Measurements from ENCODE around the gene PDE4D. TPM values are rescaled to one million over a fixed set of nuclear protein-coding genes. Genes with fewer than 3 reads are reported as not detected.

PDE4D gene
- total and polyA plus RNA-seq, 4 donors = 12.8 to 167 (median 44.5) TPM

- WGBS, 2 donors = 52 to 71% methylated on average over 3 of the region's 3 CpGs
- no peak overlapping the region for H3K4me3 ChIP-seq
- H3K9me3 ChIP-seq (ENCODE audit: control insufficient read depth in 4 of 4, insufficient read depth in 3 of 4, low read length in 3 of 4) = no peaks in the 10 kb centered on the region
- no peaks in the 10 kb centered on the region for H3K27me3 ChIP-seq (ENCODE audit: control insufficient read depth in 3 of 3, insufficient read depth in 3 of 3, low read length in 2 of 3)
- H3K9ac ChIP-seq (ENCODE audit: insufficient read depth in 1 of 2, low read length in 2 of 2) = no peak overlapping the region
- no peak for TF ChIP-seq CTCF (IDR thresholded peaks at IDR 0.05; ENCODE audit: control extremely low read depth, extremely low read depth)
- H3K27ac ChIP-seq (ENCODE audit: low read depth in 1 of 2, low read length in 1 of 2) = no peak overlapping the region
- ATAC-seq (ENCODE audit: insufficient read depth, low FRiP score) (no peak), DNase-seq (no peak)
- H3K4me1 ChIP-seq (ENCODE audit: control insufficient read depth in 5 of 5, insufficient read depth in 5 of 5, low read length in 5 of 5) = no peaks in the 10 kb centered on the region
- no peaks in the 10 kb centered on the region for H3K36me3 ChIP-seq (ENCODE audit: control insufficient read depth in 4 of 4, insufficient read depth in 4 of 4, low read length in 4 of 4)
Measured at GRCh38 chr5:58934629-58935097, 958.9 kb downstream of the PDE4D start.

GRCh38 chr5:58933891-58934628 is 959.5 kb downstream of the PDE4D start:
- Histone ChIP-seq H3K9ac (ENCODE audit: insufficient read depth in 1 of 2, low read length in 2 of 2) (no peak overlapping the region), H3K27me3 (ENCODE audit: control insufficient read depth in 3 of 3, insufficient read depth in 3 of 3, low read length in 2 of 3) (no peaks in the 10 kb centered on the region), H3K4me3 (no peak overlapping the region), H3K9me3 (ENCODE audit: control insufficient read depth in 4 of 4, insufficient read depth in 3 of 4, low read length in 3 of 4) (no peaks in the 10 kb centered on the region), H3K27ac (ENCODE audit: low read depth in 1 of 2, low read length in 1 of 2) (no peak overlapping the region), H3K4me1 (ENCODE audit: control insufficient read depth in 5 of 5, insufficient read depth in 5 of 5, low read length in 5 of 5) (no peaks in the 10 kb centered on the region), H3K36me3 (ENCODE audit: control insufficient read depth in 4 of 4, insufficient read depth in 4 of 4, low read length in 4 of 4) (no peaks in the 10 kb centered on the region)
- TF ChIP-seq CTCF (IDR thresholded peaks at IDR 0.05; ENCODE audit: control extremely low read depth, extremely low read depth) = no peak
- no peak for ATAC-seq (ENCODE audit: insufficient read depth, low FRiP score)
- 61 to 80% methylated on average over 6 of the region's 6 CpGs for WGBS, 2 donors
- DNase-seq = no peak

GRCh38 chr5:58932057-58932612 is 961.4 kb downstream of the PDE4D start:
- no peak overlapping the region for H3K27ac ChIP-seq (ENCODE audit: low read depth in 1 of 2, low read length in 1 of 2)
- no peaks in the 10 kb centered on the region for H3K27me3 ChIP-seq (ENCODE audit: control insufficient read depth in 3 of 3, insufficient read depth in 3 of 3, low read length in 2 of 3)
- no peak for TF ChIP-seq CTCF (IDR thresholded peaks at IDR 0.05; ENCODE audit: control extremely low read depth, extremely low read depth)
- no peaks in the 10 kb centered on the region for H3K9me3 ChIP-seq (ENCODE audit: control insufficient read depth in 4 of 4, insufficient read depth in 3 of 4, low read length in 3 of 4)
- H3K9ac ChIP-seq (ENCODE audit: insufficient read depth in 1 of 2, low read length in 2 of 2) = no peak overlapping the region
- 85 to 92% methylated on average over 3 to 4 of the region's 4 CpGs for WGBS, 2 donors
- ATAC-seq (ENCODE audit: insufficient read depth, low FRiP score) (no peak), DNase-seq (no peak)
- H3K4me1 ChIP-seq (ENCODE audit: control insufficient read depth in 5 of 5, insufficient read depth in 5 of 5, low read length in 5 of 5) = peaks cover 0 to 1% (median 0%) of the 10 kb centered on the region in 5 donors
- H3K36me3 ChIP-seq (ENCODE audit: control insufficient read depth in 4 of 4, insufficient read depth in 4 of 4, low read length in 4 of 4) = no peaks in the 10 kb centered on the region
- H3K4me3 ChIP-seq = no peak overlapping the region

Data from lung (tissue), 12 donors.